Fibroblast of skin of left quadriceps (primary cell): Measurements from ENCODE around the gene ZNF438.
"Not testable (repeated sequence)": the region's sequence is repeated elsewhere in the genome, so short reads cannot be mapped to it uniquely, and the experiment has no call there.

ENCODE experiments used
- DNase-seq, 2 experiments: peaks; one replicate each; pipeline ENCODE4 v3.0.0-alpha.2; 2013; ENCODE audit warnings: low read depth in 2 of 2

The ZNF438 gene

DNA sequence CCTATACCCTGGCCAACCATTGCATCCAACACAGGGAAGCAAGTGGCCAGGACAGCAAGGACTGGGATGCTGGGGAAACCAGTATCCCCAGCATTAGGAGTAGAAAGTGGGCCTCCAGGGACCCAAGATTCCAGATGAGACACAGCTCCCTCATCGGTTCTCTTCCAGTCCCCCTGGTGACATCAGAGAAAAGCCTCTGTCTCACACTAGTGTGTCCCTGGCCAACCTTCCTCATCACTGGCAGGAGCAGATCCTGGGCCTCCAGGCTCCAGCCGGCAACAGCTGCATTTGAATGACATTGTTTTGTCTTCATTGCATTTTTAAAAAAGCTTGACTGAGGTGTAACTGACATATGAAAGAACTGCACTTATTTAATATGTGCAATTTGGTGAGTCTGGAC is 224.8 kb downstream of the ZNF438 start:
- DNase-seq, result no peak

DNA sequence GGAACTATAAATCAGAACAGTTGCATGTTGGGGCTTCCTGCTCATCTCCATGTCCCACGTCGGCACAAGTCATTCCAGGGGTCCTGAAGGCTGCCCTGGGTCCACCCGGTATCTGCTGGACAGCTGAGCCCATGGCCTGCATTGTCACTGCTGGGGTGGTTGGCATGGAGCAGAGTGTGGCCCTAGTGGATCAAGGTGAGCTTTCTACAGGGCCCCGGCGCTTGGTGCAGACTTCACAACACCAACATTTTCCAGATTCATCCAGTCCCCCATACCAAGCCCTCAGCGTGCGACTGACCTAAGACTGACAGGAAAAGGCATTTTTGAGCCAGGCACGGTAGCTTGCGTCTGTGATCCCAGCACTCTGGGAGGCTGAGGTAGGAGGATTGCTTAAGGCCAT is 226.6 kb downstream of the ZNF438 start:
- no peak for DNase-seq

DNA sequence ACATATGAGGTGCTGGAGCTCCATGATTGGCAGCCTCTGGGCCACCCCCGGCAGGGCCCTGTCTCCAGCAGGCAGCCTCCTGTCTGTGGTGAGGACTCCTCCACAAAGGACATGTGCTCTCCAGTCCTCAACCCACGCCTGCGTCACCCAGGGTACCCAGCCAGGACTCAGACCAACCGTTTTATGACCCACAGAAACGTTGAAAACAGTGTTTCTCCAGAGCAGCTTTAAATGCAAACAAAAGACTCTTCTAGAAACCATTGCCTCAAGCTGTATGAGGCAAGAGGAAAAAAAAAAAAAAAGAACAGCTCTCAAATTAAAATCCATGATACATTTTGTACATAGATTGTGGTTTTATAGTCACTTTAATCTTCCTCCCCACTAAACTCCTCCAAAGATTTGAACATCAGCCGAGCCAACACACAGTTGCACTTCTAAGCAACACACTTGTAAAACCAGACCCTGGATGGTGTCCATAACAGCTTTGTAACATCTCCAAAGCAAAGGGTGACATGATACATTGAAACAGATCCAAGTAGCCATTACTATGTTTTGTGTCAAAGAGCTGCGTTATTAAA is 227.1 kb downstream of the ZNF438 start:
- no peak for DNase-seq

DNA sequence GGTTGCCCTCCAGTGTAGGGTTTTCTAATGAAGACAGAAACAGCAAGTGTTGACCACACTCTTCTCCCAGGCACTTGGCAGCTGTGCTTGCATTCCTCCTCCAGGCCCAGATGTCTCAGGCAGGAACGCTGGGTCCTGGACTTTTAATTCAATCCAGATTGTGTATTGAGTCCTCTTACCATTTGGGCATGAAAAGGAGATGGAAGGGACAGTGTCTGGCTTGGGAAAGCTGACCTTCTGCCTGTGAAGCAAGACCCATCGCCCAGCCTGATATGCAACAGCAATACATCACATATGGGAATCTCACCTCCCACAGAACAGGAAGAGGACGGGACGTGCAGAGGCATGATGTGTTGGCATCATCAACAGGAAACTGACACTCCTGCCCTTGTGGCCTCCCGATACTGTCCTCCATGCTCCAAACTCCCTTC is 227.8 kb downstream of the ZNF438 start:
- peak; percentile 74 to 77 for DNase-seq

DNA sequence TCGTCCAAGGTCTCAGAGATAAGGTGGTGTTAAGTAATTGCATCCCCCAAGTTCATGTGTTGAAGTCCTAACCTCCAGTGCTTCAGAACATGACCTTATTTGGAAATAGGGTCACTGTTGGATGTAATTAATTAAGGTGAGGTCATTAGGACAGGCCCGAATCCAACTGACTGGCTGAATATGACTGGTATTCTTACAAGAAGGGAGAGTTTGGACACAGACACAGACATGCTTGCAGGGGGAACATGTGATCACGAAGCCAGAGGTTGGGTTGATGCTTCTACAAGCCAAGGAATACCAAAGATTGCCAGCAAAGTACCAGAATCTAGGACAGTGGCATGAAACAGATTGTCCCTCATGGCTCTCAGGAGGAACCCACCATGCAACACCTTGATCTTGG is 228.6 kb downstream of the ZNF438 start:
- no peak for DNase-seq

DNA sequence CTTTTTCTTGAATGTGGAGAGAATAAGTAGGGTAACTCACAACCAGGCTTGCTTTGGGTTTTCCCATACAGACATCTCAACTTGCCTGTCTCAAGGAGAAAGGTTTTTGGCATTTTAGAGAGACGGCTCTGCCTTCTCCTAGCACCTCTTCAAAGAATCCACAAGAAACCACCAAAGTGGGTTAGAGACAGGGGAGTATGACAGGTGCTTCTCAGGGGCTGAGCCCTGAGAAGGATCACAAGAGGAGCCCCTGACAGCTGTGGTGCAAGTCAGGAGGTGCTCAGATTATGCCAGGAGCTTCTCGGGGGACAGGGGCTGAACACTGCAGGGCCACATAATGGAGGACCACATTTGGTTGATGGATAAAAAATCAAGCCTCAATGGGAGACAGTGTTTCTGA is 231.3 kb downstream of the ZNF438 start:
- no peak for DNase-seq

DNA sequence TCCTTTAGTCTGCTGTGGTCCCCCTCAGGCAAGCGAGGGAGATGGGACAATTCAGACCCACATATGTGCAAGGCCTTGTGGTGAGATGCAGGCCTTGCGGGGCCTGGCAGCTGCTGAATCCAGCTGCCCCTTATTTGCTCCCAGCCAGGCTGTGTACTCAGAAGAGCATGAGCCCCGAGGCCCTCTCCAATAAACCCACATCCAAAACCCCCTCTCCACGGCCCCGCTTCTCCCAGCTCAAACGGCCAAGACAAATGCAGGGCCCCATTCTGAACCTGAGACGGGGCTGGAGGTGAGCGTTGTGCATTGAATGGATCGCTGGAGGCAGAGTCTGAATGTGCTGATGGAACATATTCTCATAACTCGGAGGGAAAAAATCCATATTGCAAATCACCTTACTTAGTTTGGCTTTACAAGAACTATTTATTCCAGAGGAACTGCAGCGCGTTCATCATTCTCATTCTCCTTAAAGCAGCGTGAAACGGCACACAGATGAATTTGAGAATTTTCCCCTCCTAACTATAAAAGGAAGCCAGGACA is 232.9 kb downstream of the ZNF438 start:
- DNase-seq, result no peak

DNA sequence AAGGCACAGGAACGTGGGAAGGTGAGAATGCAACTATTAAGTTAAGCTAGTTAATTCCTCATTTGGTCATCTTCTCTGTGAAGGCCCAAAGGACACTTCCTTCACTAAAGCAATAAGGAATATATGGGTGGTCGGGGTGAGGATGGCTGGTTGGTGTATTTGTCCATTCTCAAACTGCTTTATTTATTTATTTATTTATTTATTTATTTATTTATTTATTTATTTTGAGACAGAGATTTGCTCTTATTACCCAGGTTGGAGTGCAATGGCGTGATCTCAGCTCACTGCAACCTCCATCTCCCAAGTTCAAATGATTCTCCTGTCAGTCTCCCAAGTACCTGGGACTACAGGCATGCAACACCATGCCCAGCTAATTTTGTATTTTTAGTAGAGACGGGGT is 236.6 kb downstream of the ZNF438 start:
- DNase-seq, result not testable (repeated sequence)
